ENCODE data around the gene RAB27B. TPM values are rescaled to one million over a fixed set of nuclear protein-coding genes. Genes with fewer than 3 reads are reported as not detected.

Gene RAB27B
- total and polyA plus RNA-seq, 2 of the 8 experiments (the other 6 are each of a cell fraction or from before 2014, with no cell fraction given), result 0.05 to 0.60 TPM

- no peak overlapping the region for H4K91ac ChIP-seq (replicated peaks; ENCODE audit: insufficient read length, low read length)
- no peaks in the 10 kb centered on the region for H3K79me2 ChIP-seq (ENCODE audit: control insufficient read depth in 1 of 2, insufficient read depth in 2 of 2, low read length in 2 of 2)
- DNase-seq (ENCODE audit: low read depth in 1 of 2, low spot score in 2 of 2) (no peak), FAIRE-seq (no peak)
- no peak overlapping the region for H3K23ac ChIP-seq (ENCODE audit: insufficient read length)
- H2AK5ac ChIP-seq (ENCODE audit: low read depth, low read length), result no peak overlapping the region
- H3K36me3 ChIP-seq (ENCODE audit: control insufficient read depth in 2 of 4, insufficient read depth in 4 of 4, low read length in 3 of 4), result no peaks in the 10 kb centered on the region
- no peak overlapping the region for H3K56ac ChIP-seq (replicated peaks; ENCODE audit: insufficient read length, low read depth, low read length)
- no peak overlapping the region for H2BK20ac ChIP-seq (ENCODE audit: low read length)
- H2BK15ac ChIP-seq (ENCODE audit: low read length), result no peak overlapping the region
- H3K27ac ChIP-seq (ENCODE audit: low read depth, low read length), result no peak overlapping the region
- H4K20me1 ChIP-seq (replicated peaks in 1 of 2; ENCODE audit: control insufficient read depth in 1 of 2, insufficient read depth in 2 of 2, low read length in 2 of 2), result no peaks in the 10 kb centered on the region
- H3K4me1 ChIP-seq (replicated peaks in 1 of 4; ENCODE audit: control insufficient read depth in 3 of 4, insufficient read depth in 4 of 4, low read length in 3 of 4), result no peaks in the 10 kb centered on the region
- H3K18ac ChIP-seq (ENCODE audit: extremely low read depth, low read length), result no peak overlapping the region
- no peak overlapping the region for H3K4me3 ChIP-seq (ENCODE audit: extremely low read depth in 1 of 4, insufficient read depth in 2 of 4, low read depth in 3 of 4, low read length in 4 of 4)
- CTCF ChIA-PET (ENCODE audit: partially characterized antibody), result interaction anchor here (0.8 kb wide), 1 partner anchor 11 kb away, joined by 3 read pairs; no protein-coding TSS in a partner anchor
- H2BK12ac ChIP-seq (ENCODE audit: low read depth, low read length), result no peak overlapping the region; the same call in 1 of the 2 replicates
- no peak overlapping the region for H3K4ac ChIP-seq (replicated peaks; ENCODE audit: insufficient read length, low read depth, low read length)
- no peak overlapping the region for H2AFZ ChIP-seq (ENCODE audit: low read length)
- H3K9ac ChIP-seq (replicated peaks in 1 of 4; ENCODE audit: extremely low read depth in 1 of 4, low read depth in 3 of 4, low read length in 3 of 4), result no peak overlapping the region
- POLR2A ChIA-PET (ENCODE audit: partially characterized antibody), result no interaction called here
- no peak overlapping the region for H2BK5ac ChIP-seq (ENCODE audit: low read depth, low read length)
- WGBS, 2 experiments (ENCODE audit: extremely low coverage in 1 of 2, insufficient coverage in 1 of 2, insufficient read length in 1 of 2, insufficient replicate concordance in 2 of 2, low coverage in 1 of 2, low lambda C conversion rate in 2 of 2, missing lambda C conversion rate in 1 of 2), result 81% methylated on average over 2 of the region's 2 CpGs; no CpG with 5 or more reads in 1 of the 2 experiments
- H2BK120ac ChIP-seq (replicated peaks; ENCODE audit: low read depth, low read length), result no peak overlapping the region
- H3K79me1 ChIP-seq (ENCODE audit: low read depth, low read length), result no peaks in the 10 kb centered on the region
- H3K23me2 ChIP-seq (ENCODE audit: low read depth, low read length), result no peaks in the 10 kb centered on the region
- H3K14ac ChIP-seq (ENCODE audit: insufficient read length), result no peak overlapping the region
- no peak overlapping the region for H4K8ac ChIP-seq (ENCODE audit: extremely low read depth, insufficient read depth, low read length)
- H3K4me2 ChIP-seq (ENCODE audit: insufficient read depth in 1 of 2, low read depth in 2 of 2, low read length in 2 of 2), result no peak overlapping the region
- H3K27me3 ChIP-seq (replicated peaks in 1 of 4; ENCODE audit: control insufficient read depth in 3 of 4, extremely low read depth in 1 of 4, insufficient read depth in 3 of 4, low read length in 3 of 4), result no peaks in the 10 kb centered on the region
- no peaks in the 10 kb centered on the region for H3K9me3 ChIP-seq (ENCODE audit: insufficient read depth in 2 of 2, low read depth in 1 of 2, low read length in 1 of 2)
- no peak overlapping the region for H4K5ac ChIP-seq (ENCODE audit: insufficient read length, low read depth, low read length)
Measured at GRCh38 chr18:54780970-54781369, 47.3 kb upstream of the RAB27B start.
